GM13976 (cell line): Measurements from ENCODE around the gene MEIOSIN.
"Not testable (repeated sequence)": the region's sequence is repeated elsewhere in the genome, so short reads cannot be mapped to it uniquely, and the experiment has no call there.

Experiments
- DNase-seq: peaks from one replicate; pipeline ENCODE4 v3.0.0; 2012; ENCODE audit warnings: low spot score
- CTCF ChIP-seq: IDR thresholded peaks from 2 replicates; pipeline ENCODE4 v1.5.1; 2012; ENCODE audit warnings: borderline replicate concordance, mild to moderate bottlenecking; ENCODE audit not compliant: insufficient read depth; ENCODE audit errors: extremely low read depth, missing control alignments, control extremely low read depth
- in situ Hi-C: fragments of 300-500 bp; cut with MboI; formaldehyde crosslinking; loops from one replicate; pipeline ENCODE4 v1.12.0; 2022; ENCODE audit warnings: low sequenced_read_pairs, mixed read lengths, inconsistent platforms; ENCODE audit not compliant: unreplicated experiment

Gene MEIOSIN

GRCh38 chr19:45733160-45733810 lies at the start of gene MEIOSIN:
MEIOSIN (plus strand) TSS chr19:45733439; CDS start chr19:45735377, 1,938 bp downstream.
- no peak for DNase-seq
- TF ChIP-seq CTCF, result no peak
- in situ Hi-C loops, result no loop called here

GRCh38 chr19:45685045-45685444 lies 48.2 kb upstream of the MEIOSIN start:
- DNase-seq, in situ Hi-C loops: not testable (repeated sequence)

- no peak for TF ChIP-seq CTCF
- no peak for DNase-seq
- in situ Hi-C loops, result no loop called here
Observed at GRCh38 chr19:45687599-45687998, 45.6 kb upstream of the MEIOSIN start.

GRCh38 chr19:45691516-45692186 lies 41.6 kb upstream of the MEIOSIN start, which contains the start of gene SNRPD2:
SNRPD2 (minus strand) TSS chr19:45691953; CDS start chr19:45691888, 65 bp downstream.
- no peak for TF ChIP-seq CTCF
- peak; percentile 92 for DNase-seq
- in situ Hi-C loops, result no loop called here

- DNase-seq, result peak; percentile 96
- TF ChIP-seq CTCF, result no peak
- in situ Hi-C loops, result no loop called here
Observed at GRCh38 chr19:45692187-45693105, 40.8 kb upstream of the MEIOSIN start, which contains the start of gene QPCTL. QPCTL (plus strand) TSS chr19:45692666; CDS start chr19:45692704, 38 bp downstream.

GRCh38 chr19:45693106-45693788 lies 40.0 kb upstream of the MEIOSIN start:
- peak; percentile 82 for DNase-seq
- TF ChIP-seq CTCF, result peak; percentile 86
- in situ Hi-C loops, result no loop called here
